Measurements from ENCODE around the gene GALR2.

Gene GALR2

GRCh38 chr17:76032780-76033108 is 41.8 kb upstream of the GALR2 start:
- H3K4me3 Mint-ChIP-seq = no peak overlapping the region
- no peak for TF ChIP-seq CTCF (IDR thresholded peaks at IDR 0.05)
- H3K27ac Mint-ChIP-seq = no peak overlapping the region
- H3K36me3 Mint-ChIP-seq (ENCODE audit: low read depth) = no peaks in the 10 kb centered on the region
- H3K9me3 Mint-ChIP-seq = peaks cover 6% of the 10 kb centered on the region
- no peak for DNase-seq
- peaks cover 12% of the 10 kb centered on the region for H3K27me3 Mint-ChIP-seq (ENCODE audit: low read depth, poor library complexity)
- peaks cover 49% of the 10 kb centered on the region for H3K4me1 Mint-ChIP-seq

GRCh38 chr17:76033139-76033538 is 41.4 kb upstream of the GALR2 start:
- no peak overlapping the region for H3K4me3 Mint-ChIP-seq
- peak overlapping the region; percentile 10 for H3K27ac Mint-ChIP-seq
- no peak for DNase-seq
- no peak for TF ChIP-seq CTCF (IDR thresholded peaks at IDR 0.05)
- peaks cover 12% of the 10 kb centered on the region for H3K27me3 Mint-ChIP-seq (ENCODE audit: low read depth, poor library complexity)
- H3K9me3 Mint-ChIP-seq = peaks cover 6% of the 10 kb centered on the region
- H3K4me1 Mint-ChIP-seq = peaks cover 51% of the 10 kb centered on the region
- H3K36me3 Mint-ChIP-seq (ENCODE audit: low read depth) = peaks cover 3% of the 10 kb centered on the region

- H3K36me3 Mint-ChIP-seq (ENCODE audit: low read depth) = peaks cover 18% of the 10 kb centered on the region
- DNase-seq = no peak
These were observed 39.9 kb upstream of the GALR2 start for GRCh38 chr17:76034428-76035350.

GRCh38 chr17:76036497-76037261 is 37.9 kb upstream of the GALR2 start:
- peak overlapping the region; percentile 29 for H3K4me3 Mint-ChIP-seq

More at GRCh38 chr17:76034428-76035350, 39.9 kb upstream of the GALR2 start:
- Mint-ChIP-seq H3K4me1 (peaks cover 51% of the 10 kb centered on the region), H3K4me3 (no peak overlapping the region), H3K27ac (no peak overlapping the region), H3K27me3 (ENCODE audit: low read depth, poor library complexity) (peaks cover 12% of the 10 kb centered on the region), H3K9me3 (peaks cover 6% of the 10 kb centered on the region)
- no peak for TF ChIP-seq CTCF (IDR thresholded peaks at IDR 0.05)

GRCh38 chr17:76038050-76038449 is 36.5 kb upstream of the GALR2 start:
- Mint-ChIP-seq H3K9me3 (no peaks in the 10 kb centered on the region), H3K27ac (peak overlapping the region; percentile 14), H3K4me1 (peaks cover 59% of the 10 kb centered on the region), H3K27me3 (ENCODE audit: low read depth, poor library complexity) (peaks cover 5% of the 10 kb centered on the region), H3K4me3 (no peak overlapping the region), H3K36me3 (ENCODE audit: low read depth) (peaks cover 48% of the 10 kb centered on the region)
- TF ChIP-seq CTCF (IDR thresholded peaks at IDR 0.05) = no peak
- DNase-seq = no peak

More at GRCh38 chr17:76036497-76037261, 37.9 kb upstream of the GALR2 start:
- TF ChIP-seq CTCF (IDR thresholded peaks at IDR 0.05) = no peak
- no peak for DNase-seq
- Mint-ChIP-seq H3K27me3 (ENCODE audit: low read depth, poor library complexity) (peaks cover 9% of the 10 kb centered on the region), H3K9me3 (peaks cover 6% of the 10 kb centered on the region), H3K27ac (peak overlapping the region; percentile 83), H3K4me1 (peaks cover 63% of the 10 kb centered on the region), H3K36me3 (ENCODE audit: low read depth) (peaks cover 37% of the 10 kb centered on the region)
